ENCODE measurements around the gene MLXIPL.

GRCh38 chr7:73671857-73672445 is 47.6 kb upstream of the MLXIPL start:
- no peak for TF ChIP-seq EZH2 (IDR thresholded peaks at IDR 0.05)
- no peak for TF ChIP-seq POLR2AphosphoS5 (IDR thresholded peaks at IDR 0.05; ENCODE audit: borderline replicate concordance, low read depth, low read length)
- no peak for TF ChIP-seq FOXP2 (optimal IDR thresholded peaks at IDR 0.05; ENCODE audit: control extremely low read depth, extremely low read length, insufficient read depth)
